ENCODE data around the gene PCDHB9.
A peak's percentile ranks its signal among the peaks of the same experiment; 100 is the strongest.
"Not testable (repeated sequence)": the region's sequence is repeated elsewhere in the genome, so short reads cannot be mapped to it uniquely, and the experiment has no call there.

Gene PCDHB9

DNA sequence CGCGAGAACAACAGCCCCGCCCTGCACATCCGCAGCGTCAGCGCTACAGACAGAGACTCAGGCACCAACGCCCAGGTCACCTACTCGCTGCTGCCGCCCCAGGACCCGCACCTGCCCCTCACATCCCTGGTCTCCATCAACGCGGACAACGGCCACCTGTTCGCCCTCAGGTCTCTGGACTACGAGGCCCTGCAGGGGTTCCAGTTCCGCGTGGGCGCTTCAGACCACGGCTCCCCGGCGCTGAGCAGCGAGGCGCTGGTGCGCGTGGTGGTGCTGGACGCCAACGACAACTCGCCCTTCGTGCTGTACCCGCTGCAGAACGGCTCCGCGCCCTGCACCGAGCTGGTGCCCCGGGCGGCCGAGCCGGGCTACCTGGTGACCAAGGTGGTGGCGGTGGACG lies 28.5 kb downstream of the PCDHB9 start:
- not testable (repeated sequence) for H3K4me1 ChIP-seq (ENCODE audit: low read depth, poor library complexity, severe bottlenecking); H3K9ac ChIP-seq; H2AFZ ChIP-seq (ENCODE audit: low read depth); H4K20me1 ChIP-seq (ENCODE audit: insufficient read depth); H3K4me2 ChIP-seq; H3K36me3 ChIP-seq (ENCODE audit: insufficient read depth); H3K4me3 ChIP-seq (IDR thresholded peaks at IDR 0.05; ENCODE audit: insufficient read depth, low read depth, low read length); H3K27ac ChIP-seq; H3K79me2 ChIP-seq (ENCODE audit: insufficient read depth, low read depth); H3K27me3 ChIP-seq (ENCODE audit: insufficient read depth, low read depth)

DNA sequence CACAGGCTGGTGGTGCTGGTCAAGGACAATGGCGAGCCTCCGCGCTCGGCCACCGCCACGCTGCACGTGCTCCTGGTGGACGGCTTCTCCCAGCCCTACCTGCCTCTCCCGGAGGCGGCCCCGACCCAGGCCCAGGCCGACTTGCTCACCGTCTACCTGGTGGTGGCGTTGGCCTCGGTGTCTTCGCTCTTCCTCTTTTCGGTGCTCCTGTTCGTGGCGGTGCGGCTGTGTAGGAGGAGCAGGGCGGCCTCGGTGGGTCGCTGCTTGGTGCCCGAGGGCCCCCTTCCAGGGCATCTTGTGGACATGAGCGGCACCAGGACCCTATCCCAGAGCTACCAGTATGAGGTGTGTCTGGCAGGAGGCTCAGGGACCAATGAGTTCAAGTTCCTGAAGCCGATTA lies 29.1 kb downstream of the PCDHB9 start:
- H2AFZ ChIP-seq (ENCODE audit: low read depth); H3K27me3 ChIP-seq (ENCODE audit: insufficient read depth, low read depth); H3K4me2 ChIP-seq; H3K79me2 ChIP-seq (ENCODE audit: insufficient read depth, low read depth); H3K4me1 ChIP-seq (ENCODE audit: low read depth, poor library complexity, severe bottlenecking); H3K4me3 ChIP-seq (IDR thresholded peaks at IDR 0.05; ENCODE audit: insufficient read depth, low read depth, low read length); H3K27ac ChIP-seq; H3K36me3 ChIP-seq (ENCODE audit: insufficient read depth); H3K9ac ChIP-seq; H4K20me1 ChIP-seq (ENCODE audit: insufficient read depth): not testable (repeated sequence)

- no peaks in the 10 kb centered on the region for H3K79me2 ChIP-seq (ENCODE audit: insufficient read depth, low read depth)
- H3K9ac ChIP-seq: no peak within 1 kb of the TSS; the same call in 1 of the 2 replicates
- no peaks in the 10 kb centered on the region for H4K20me1 ChIP-seq (ENCODE audit: insufficient read depth)
- H3K27ac ChIP-seq: no peak within 1 kb of the TSS
- H3K4me1 ChIP-seq (ENCODE audit: low read depth, poor library complexity, severe bottlenecking): no peaks in the 10 kb centered on the region
- H3K4me3 ChIP-seq (IDR thresholded peaks at IDR 0.05; ENCODE audit: insufficient read depth, low read depth, low read length): no peak within 1 kb of the TSS
- H2AFZ ChIP-seq (ENCODE audit: low read depth): peak within 1 kb of the TSS; percentile 62
- no peaks in the 10 kb centered on the region for H3K36me3 ChIP-seq (ENCODE audit: insufficient read depth)
- peak within 1 kb of the TSS; percentile 26; the same call in 1 of the 2 replicates for H3K4me2 ChIP-seq
- no peaks in the 10 kb centered on the region for H3K27me3 ChIP-seq (ENCODE audit: insufficient read depth, low read depth)
- TF ChIP-seq, protein P1, sequence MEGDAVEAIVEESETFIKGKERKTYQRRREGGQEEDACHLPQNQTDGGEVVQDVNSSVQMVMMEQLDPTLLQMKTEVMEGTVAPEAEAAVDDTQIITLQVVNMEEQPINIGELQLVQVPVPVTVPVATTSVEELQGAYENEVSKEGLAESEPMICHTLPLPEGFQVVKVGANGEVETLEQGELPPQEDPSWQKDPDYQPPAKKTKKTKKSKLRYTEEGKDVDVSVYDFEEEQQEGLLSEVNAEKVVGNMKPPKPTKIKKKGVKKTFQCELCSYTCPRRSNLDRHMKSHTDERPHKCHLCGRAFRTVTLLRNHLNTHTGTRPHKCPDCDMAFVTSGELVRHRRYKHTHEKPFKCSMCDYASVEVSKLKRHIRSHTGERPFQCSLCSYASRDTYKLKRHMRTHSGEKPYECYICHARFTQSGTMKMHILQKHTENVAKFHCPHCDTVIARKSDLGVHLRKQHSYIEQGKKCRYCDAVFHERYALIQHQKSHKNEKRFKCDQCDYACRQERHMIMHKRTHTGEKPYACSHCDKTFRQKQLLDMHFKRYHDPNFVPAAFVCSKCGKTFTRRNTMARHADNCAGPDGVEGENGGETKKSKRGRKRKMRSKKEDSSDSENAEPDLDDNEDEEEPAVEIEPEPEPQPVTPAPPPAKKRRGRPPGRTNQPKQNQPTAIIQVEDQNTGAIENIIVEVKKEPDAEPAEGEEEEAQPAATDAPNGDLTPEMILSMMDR (conservative IDR thresholded peaks at IDR 0.05; ENCODE audit: low read depth, low read length): peak; percentile 58
Measured at GRCh38 chr5:141223112-141223783, 36.3 kb downstream of the PCDHB9 start, which contains the start of gene PCDHB14. PCDHB14 (plus strand) TSS chr5:141223343; CDS start chr5:141223506, 163 bp downstream.

DNA sequence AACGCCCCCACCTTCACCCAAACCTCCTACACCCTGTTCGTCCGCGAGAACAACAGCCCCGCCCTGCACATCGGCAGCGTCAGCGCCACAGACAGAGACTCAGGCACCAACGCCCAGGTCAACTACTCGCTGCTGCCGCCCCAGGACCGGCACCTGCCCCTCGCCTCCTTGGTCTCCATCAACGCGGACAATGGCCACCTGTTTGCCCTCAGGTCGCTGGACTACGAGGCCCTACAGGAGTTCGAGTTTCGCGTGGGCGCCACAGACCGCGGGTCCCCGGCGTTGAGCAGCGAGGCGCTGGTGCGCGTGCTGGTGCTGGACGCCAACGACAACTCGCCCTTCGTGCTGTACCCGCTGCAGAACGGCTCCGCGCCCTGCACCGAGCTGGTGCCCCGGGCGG lies 37.9 kb downstream of the PCDHB9 start:
- H3K27ac ChIP-seq; H2AFZ ChIP-seq (ENCODE audit: low read depth); H4K20me1 ChIP-seq (ENCODE audit: insufficient read depth); H3K4me2 ChIP-seq; H3K27me3 ChIP-seq (ENCODE audit: insufficient read depth, low read depth); H3K36me3 ChIP-seq (ENCODE audit: insufficient read depth); H3K4me1 ChIP-seq (ENCODE audit: low read depth, poor library complexity, severe bottlenecking); H3K79me2 ChIP-seq (ENCODE audit: insufficient read depth, low read depth); H3K9ac ChIP-seq; H3K4me3 ChIP-seq (IDR thresholded peaks at IDR 0.05; ENCODE audit: insufficient read depth, low read depth, low read length): not testable (repeated sequence)

DNA sequence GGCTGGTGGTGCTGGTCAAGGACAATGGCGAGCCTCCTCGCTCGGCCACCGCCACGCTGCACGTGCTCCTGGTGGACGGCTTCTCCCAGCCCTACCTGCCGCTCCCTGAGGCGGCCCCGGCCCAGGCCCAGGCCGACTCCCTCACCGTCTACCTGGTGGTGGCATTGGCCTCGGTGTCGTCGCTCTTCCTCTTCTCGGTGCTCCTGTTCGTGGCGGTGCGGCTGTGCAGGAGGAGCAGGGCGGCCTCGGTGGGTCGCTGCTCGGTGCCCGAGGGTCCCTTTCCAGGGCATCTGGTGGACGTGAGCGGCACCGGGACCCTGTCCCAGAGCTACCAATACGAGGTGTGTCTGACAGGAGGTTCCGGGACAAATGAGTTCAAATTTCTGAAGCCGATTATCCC lies 38.5 kb downstream of the PCDHB9 start:
- H3K4me1 ChIP-seq (ENCODE audit: low read depth, poor library complexity, severe bottlenecking); H3K36me3 ChIP-seq (ENCODE audit: insufficient read depth); H4K20me1 ChIP-seq (ENCODE audit: insufficient read depth); H3K4me3 ChIP-seq (IDR thresholded peaks at IDR 0.05; ENCODE audit: insufficient read depth, low read depth, low read length); H3K9ac ChIP-seq; H3K79me2 ChIP-seq (ENCODE audit: insufficient read depth, low read depth); H3K27me3 ChIP-seq (ENCODE audit: insufficient read depth, low read depth); H3K4me2 ChIP-seq; H3K27ac ChIP-seq; H2AFZ ChIP-seq (ENCODE audit: low read depth): not testable (repeated sequence)

- no peak overlapping the region for H2AFZ ChIP-seq (ENCODE audit: low read depth)
- H3K4me3 ChIP-seq (IDR thresholded peaks at IDR 0.05; ENCODE audit: insufficient read depth, low read depth, low read length): no peak overlapping the region
Measured at GRCh38 chr5:141234109-141234667, 47.2 kb downstream of the PCDHB9 start.

GRCh38 chr5:141235922-141236321 lies 49.0 kb downstream of the PCDHB9 start:
- H3K27me3 ChIP-seq (ENCODE audit: insufficient read depth, low read depth); H4K20me1 ChIP-seq (ENCODE audit: insufficient read depth); H3K4me1 ChIP-seq (ENCODE audit: low read depth, poor library complexity, severe bottlenecking); H3K4me2 ChIP-seq; H3K27ac ChIP-seq; H3K36me3 ChIP-seq (ENCODE audit: insufficient read depth); H3K4me3 ChIP-seq (IDR thresholded peaks at IDR 0.05; ENCODE audit: insufficient read depth, low read depth, low read length); H3K79me2 ChIP-seq (ENCODE audit: insufficient read depth, low read depth); H3K9ac ChIP-seq; H2AFZ ChIP-seq (ENCODE audit: low read depth): not testable (repeated sequence)

More at GRCh38 chr5:141234109-141234667, 47.2 kb downstream of the PCDHB9 start:
- no peaks in the 10 kb centered on the region for H4K20me1 ChIP-seq (ENCODE audit: insufficient read depth)
- TF ChIP-seq, protein P1 (conservative IDR thresholded peaks at IDR 0.05; ENCODE audit: low read depth, low read length): no peak
- H3K79me2 ChIP-seq (ENCODE audit: insufficient read depth, low read depth): no peaks in the 10 kb centered on the region
- H3K27ac ChIP-seq: no peak overlapping the region
- H3K27me3 ChIP-seq (ENCODE audit: insufficient read depth, low read depth): no peaks in the 10 kb centered on the region
- no peak overlapping the region for H3K9ac ChIP-seq
- no peaks in the 10 kb centered on the region for H3K36me3 ChIP-seq (ENCODE audit: insufficient read depth)
- no peaks in the 10 kb centered on the region for H3K4me1 ChIP-seq (ENCODE audit: low read depth, poor library complexity, severe bottlenecking)
- no peak overlapping the region for H3K4me2 ChIP-seq
